ENCODE measurements around the gene HERC3. TPM values are rescaled to one million over a fixed set of nuclear protein-coding genes. Genes with fewer than 3 reads are reported as not detected.

Gene HERC3
- total RNA-seq, 1 experiment from 2014 or later: 16.9 TPM

DNA sequence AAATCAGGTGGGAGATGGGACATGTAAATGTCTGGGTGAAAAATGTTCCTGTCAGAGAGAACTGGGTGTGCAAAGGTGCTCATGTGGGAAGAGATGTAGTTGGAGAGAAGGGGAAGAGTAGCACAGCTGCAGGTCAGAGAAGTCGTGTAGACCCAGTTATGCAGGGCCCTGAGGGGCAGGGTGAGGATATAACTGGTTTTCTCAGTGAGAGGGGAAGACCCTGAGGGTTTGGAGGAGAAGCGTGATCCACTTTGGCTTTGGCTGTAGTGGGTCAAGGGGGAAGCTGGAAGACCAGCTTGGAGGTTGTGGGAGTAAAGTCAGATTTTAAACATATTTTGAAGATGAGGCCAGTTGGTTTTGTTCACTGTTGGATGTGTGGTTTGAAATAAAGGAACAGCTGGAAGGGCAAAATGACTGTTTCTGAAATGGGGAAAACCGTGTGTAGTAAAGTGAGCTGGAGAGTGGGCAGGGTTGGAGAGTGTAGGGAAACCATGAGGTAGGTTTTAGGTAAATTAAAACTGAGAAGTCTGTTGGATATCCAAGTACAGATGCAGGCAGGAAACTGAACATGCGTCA is 61.2 kb downstream of the HERC3 start:
- H3K79me2 ChIP-seq (ENCODE audit: low read depth): no peaks in the 10 kb centered on the region
- no peaks in the 10 kb centered on the region for H3F3A ChIP-seq (ENCODE audit: insufficient read depth, low read depth)
- H3K36me3 ChIP-seq (ENCODE audit: low read depth): no peaks in the 10 kb centered on the region
- H3K27me3 ChIP-seq (ENCODE audit: insufficient read depth, low read depth): no peaks in the 10 kb centered on the region
- no peak overlapping the region for H3K27ac ChIP-seq
- no peak for TF ChIP-seq EZH2 (IDR thresholded peaks at IDR 0.05; ENCODE audit: low read depth)
- TF ChIP-seq, protein P1, sequence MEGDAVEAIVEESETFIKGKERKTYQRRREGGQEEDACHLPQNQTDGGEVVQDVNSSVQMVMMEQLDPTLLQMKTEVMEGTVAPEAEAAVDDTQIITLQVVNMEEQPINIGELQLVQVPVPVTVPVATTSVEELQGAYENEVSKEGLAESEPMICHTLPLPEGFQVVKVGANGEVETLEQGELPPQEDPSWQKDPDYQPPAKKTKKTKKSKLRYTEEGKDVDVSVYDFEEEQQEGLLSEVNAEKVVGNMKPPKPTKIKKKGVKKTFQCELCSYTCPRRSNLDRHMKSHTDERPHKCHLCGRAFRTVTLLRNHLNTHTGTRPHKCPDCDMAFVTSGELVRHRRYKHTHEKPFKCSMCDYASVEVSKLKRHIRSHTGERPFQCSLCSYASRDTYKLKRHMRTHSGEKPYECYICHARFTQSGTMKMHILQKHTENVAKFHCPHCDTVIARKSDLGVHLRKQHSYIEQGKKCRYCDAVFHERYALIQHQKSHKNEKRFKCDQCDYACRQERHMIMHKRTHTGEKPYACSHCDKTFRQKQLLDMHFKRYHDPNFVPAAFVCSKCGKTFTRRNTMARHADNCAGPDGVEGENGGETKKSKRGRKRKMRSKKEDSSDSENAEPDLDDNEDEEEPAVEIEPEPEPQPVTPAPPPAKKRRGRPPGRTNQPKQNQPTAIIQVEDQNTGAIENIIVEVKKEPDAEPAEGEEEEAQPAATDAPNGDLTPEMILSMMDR (conservative IDR thresholded peaks at IDR 0.05): no peak
- H3K4me3 ChIP-seq: no peak overlapping the region
- no peak for DNase-seq
- POLR2A ChIA-PET (ENCODE audit: unreplicated experiment): no interaction called here
- H2AFZ ChIP-seq: no peak overlapping the region
- intact Hi-C loops (cut with micrococcal nuclease; ENCODE audit: unreplicated experiment): no loop called here
- BruUV-seq (replicated peaks): no TSS peak
- H3K4me2 ChIP-seq: no peak overlapping the region
- no peaks in the 10 kb centered on the region for H3K4me1 ChIP-seq (replicated peaks; ENCODE audit: insufficient read depth)
- no peaks in the 10 kb centered on the region for H3K9me2 ChIP-seq (ENCODE audit: insufficient read depth)
- CTCF ChIA-PET: interaction anchor here (0.8 kb wide), 1 partner anchor 1689 kb away, joined by 7 read pairs; no protein-coding TSS in a partner anchor
- no peaks in the 10 kb centered on the region for H3K9me3 ChIP-seq (ENCODE audit: insufficient read depth, low read depth)
- no peaks in the 10 kb centered on the region for H4K20me1 ChIP-seq (ENCODE audit: insufficient read depth)

DNA sequence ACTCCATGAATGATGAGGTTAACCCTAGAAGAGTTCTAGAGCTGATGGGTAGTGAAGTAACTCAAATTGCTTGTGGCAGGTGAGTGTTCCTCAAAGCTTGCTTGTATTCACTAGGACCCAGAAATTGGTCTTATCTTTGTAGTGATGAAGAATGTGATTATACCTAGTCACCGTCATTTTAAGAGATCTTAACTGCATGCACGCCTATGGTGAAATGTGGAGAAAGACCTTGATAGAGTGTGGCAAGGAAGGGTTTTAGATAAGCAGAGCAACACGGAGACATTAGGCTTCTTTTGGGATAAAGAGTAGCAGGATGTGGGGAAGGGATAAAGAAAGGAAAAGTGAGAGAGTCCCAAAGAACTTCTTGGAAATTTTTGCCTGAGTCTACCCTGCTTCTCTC is 62.9 kb downstream of the HERC3 start:
- no peak overlapping the region for H3K4me2 ChIP-seq
- DNase-seq: no peak
- H3K79me2 ChIP-seq (ENCODE audit: low read depth): no peaks in the 10 kb centered on the region
- TF ChIP-seq EZH2 (IDR thresholded peaks at IDR 0.05; ENCODE audit: low read depth): no peak
- TF ChIP-seq, protein P1 (conservative IDR thresholded peaks at IDR 0.05): no peak
- intact Hi-C loops (cut with micrococcal nuclease; ENCODE audit: unreplicated experiment): no loop called here
- no peak overlapping the region for H3K4me3 ChIP-seq
- ChIA-PET POLR2A (ENCODE audit: unreplicated experiment) (no interaction called here), CTCF (no interaction called here)
- peaks cover 9% of the 10 kb centered on the region for H3K4me1 ChIP-seq (replicated peaks; ENCODE audit: insufficient read depth)
- H3K9me3 ChIP-seq (ENCODE audit: insufficient read depth, low read depth): no peaks in the 10 kb centered on the region
- H3K27ac ChIP-seq: no peak overlapping the region
- no peaks in the 10 kb centered on the region for H4K20me1 ChIP-seq (ENCODE audit: insufficient read depth)
- no peaks in the 10 kb centered on the region for H3K36me3 ChIP-seq (ENCODE audit: low read depth)
- H3F3A ChIP-seq (ENCODE audit: insufficient read depth, low read depth): no peaks in the 10 kb centered on the region
- no TSS peak for BruUV-seq (replicated peaks)
- H2AFZ ChIP-seq: no peak overlapping the region
- H3K9me2 ChIP-seq (ENCODE audit: insufficient read depth): no peaks in the 10 kb centered on the region
- no peaks in the 10 kb centered on the region for H3K27me3 ChIP-seq (ENCODE audit: insufficient read depth, low read depth)

DNA sequence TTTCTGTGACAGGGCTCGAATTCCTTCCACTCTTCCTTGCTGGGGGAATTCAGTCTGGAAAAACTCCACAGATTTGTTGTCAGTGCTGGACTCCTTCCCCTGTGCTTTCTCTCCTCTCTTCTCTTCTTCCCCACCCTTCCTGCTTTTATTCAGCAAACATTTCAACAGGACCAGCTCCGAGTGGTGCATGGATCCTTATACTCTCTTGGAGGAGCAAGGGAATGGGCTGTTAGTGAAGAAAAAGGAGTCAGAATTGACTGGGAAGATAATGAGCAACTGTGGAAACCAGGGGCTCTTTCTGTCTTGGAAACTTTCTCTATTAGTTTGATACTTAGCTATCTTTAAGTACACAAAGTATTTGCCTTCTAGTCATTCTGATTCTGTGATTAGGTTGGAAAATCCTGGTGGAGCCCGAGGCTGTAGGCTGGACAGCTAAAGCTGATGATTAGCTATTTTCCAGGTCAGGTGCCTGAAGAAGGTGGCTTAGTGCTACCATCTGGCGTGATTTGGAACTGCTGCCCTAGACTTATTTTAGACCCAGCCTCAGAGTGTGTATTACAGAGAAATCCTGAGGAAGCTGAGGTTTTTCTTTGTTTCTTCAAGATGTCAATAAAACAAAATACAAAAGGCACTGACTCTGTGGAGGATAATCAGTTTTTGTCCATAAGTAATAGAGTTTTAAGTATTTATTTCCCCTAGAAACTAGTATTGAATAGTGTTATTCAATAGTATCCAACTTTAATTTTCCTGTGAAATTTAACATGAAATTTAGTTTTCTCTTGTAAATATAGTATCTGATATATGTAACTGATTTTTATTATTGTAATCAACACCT is 67.0 kb downstream of the HERC3 start:
- no TSS peak for BruUV-seq (replicated peaks)
- H3K36me3 ChIP-seq (ENCODE audit: low read depth): no peaks in the 10 kb centered on the region

More for the DNA sequence above, 67.0 kb downstream of the HERC3 start:
- Histone ChIP-seq H3K4me1 (replicated peaks; ENCODE audit: insufficient read depth) (peaks cover 31% of the 10 kb centered on the region), H3K4me3 (no peak overlapping the region), H3K27ac (peak overlapping the region; percentile 59), H4K20me1 (ENCODE audit: insufficient read depth) (no peaks in the 10 kb centered on the region), H3K27me3 (ENCODE audit: insufficient read depth, low read depth) (no peaks in the 10 kb centered on the region), H3K4me2 (peak overlapping the region; percentile 42), H3K9me3 (ENCODE audit: insufficient read depth, low read depth) (no peaks in the 10 kb centered on the region), H3K79me2 (ENCODE audit: low read depth) (no peaks in the 10 kb centered on the region), H2AFZ (no peak overlapping the region), H3K9me2 (ENCODE audit: insufficient read depth) (no peaks in the 10 kb centered on the region; the same call in 1 of the 2 replicates), H3F3A (ENCODE audit: insufficient read depth, low read depth) (peaks cover 5% of the 10 kb centered on the region; the same call in 1 of the 2 replicates)
- TF ChIP-seq, protein P1 (conservative IDR thresholded peaks at IDR 0.05): peak; percentile 72
- no peak for TF ChIP-seq EZH2 (IDR thresholded peaks at IDR 0.05; ENCODE audit: low read depth)
- DNase-seq: peak; percentile 49 to 67
- CTCF ChIA-PET: interaction anchor here (0.7 to 1.3 kb wide), 5 partner anchors 46 to 132 kb away, joined by 3 to 10 read pairs (median 5); no protein-coding TSS in a partner anchor
- intact Hi-C loops (cut with micrococcal nuclease; ENCODE audit: unreplicated experiment): loop anchor here (1.0 to 2.0 kb wide), 4 partner anchors 47 to 130 kb away; no protein-coding TSS in a partner anchor
- POLR2A ChIA-PET (ENCODE audit: unreplicated experiment): interaction anchor here (0.9 kb wide), 1 partner anchor 120 kb away, joined by 9 read pairs; no protein-coding TSS in a partner anchor
